PC-9 (cell line): ENCODE results near the gene RPS6KA6. TPM values are rescaled to one million over a fixed set of nuclear protein-coding genes. Genes with fewer than 3 reads are reported as not detected.

Source experiments
- BruUV-seq: library from RNA; stranded (reverse); fragments of 400-500 nt; replicated peaks from 2 replicates; lab custom pipeline; 2021; lab: Mats Ljungman, UMichigan
- CTCF ChIA-PET: fragments of 300-600 bp; sonication (Branson Sonifier 250); formaldehyde crosslinking; loops from one replicate; lab custom pipeline; 2022; ENCODE audit warnings: antibody characterized with exemption; lab: Charles Lee
- POLR2A ChIA-PET: fragments of 300-600 bp; sonication (Branson Sonifier 250); formaldehyde crosslinking; loops from one replicate; lab custom pipeline; 2022; ENCODE audit warnings: antibody characterized with exemption; ENCODE audit not compliant: unreplicated experiment; lab: Charles Lee
- DNase-seq, 2 experiments: peaks; one replicate each; pipeline versions ENCODE4 v3.0.0 to v3.0.0-alpha.2; 2015 to 2022; ENCODE audit warnings: mixed read lengths in 1 of 2
- H2AFZ ChIP-seq: fragments of 200-600 bp; sonication (generic); 2 replicates; pipeline ENCODE4 v1.8.1; 2017; ENCODE audit warnings: antibody characterized with exemption
- H3F3A ChIP-seq: fragments of 200-600 bp; sonication (generic); 2 replicates; pipeline ENCODE4 v1.8.1; 2017; ENCODE audit warnings: antibody characterized with exemption, mild to moderate bottlenecking, low read depth; ENCODE audit not compliant: insufficient read depth
- H3K27ac ChIP-seq: fragments of 200-600 bp; sonication (generic); 2 replicates; pipeline ENCODE4 v1.6.1; 2016; ENCODE audit warnings: mixed run types
- H3K27me3 ChIP-seq: fragments of 200-600 bp; sonication (generic); 2 replicates; pipeline ENCODE4 v1.6.1; 2016; ENCODE audit warnings: low read depth, mixed run types; ENCODE audit not compliant: insufficient read depth
- H3K36me3 ChIP-seq: fragments of 200-600 bp; sonication (generic); 2 replicates; pipeline ENCODE4 v1.6.1; 2016; ENCODE audit warnings: low read depth, mixed run types
- H3K4me1 ChIP-seq: fragments of 200-600 bp; sonication (generic); replicated peaks from 2 replicates; pipeline ENCODE4 v1.6.1; 2016; ENCODE audit warnings: mixed run types; ENCODE audit not compliant: insufficient read depth
- H3K4me2 ChIP-seq: fragments of 200-600 bp; sonication (generic); 2 replicates; pipeline ENCODE4 v1.6.1; 2017; ENCODE audit warnings: mixed run types
- H3K4me3 ChIP-seq: fragments of 200-600 bp; sonication (generic); 2 replicates; pipeline ENCODE4 v1.6.1; 2016; ENCODE audit warnings: mixed run types
- H3K79me2 ChIP-seq: fragments of 200-600 bp; sonication (generic); 2 replicates; pipeline ENCODE4 v1.6.1; 2017; ENCODE audit warnings: low read depth, mixed run types
- H3K9me2 ChIP-seq: fragments of 200-600 bp; sonication (generic); 2 replicates; pipeline ENCODE4 v1.8.1; 2017; ENCODE audit warnings: mild to moderate bottlenecking; ENCODE audit not compliant: insufficient read depth
- H3K9me3 ChIP-seq: fragments of 200-600 bp; sonication (generic); 2 replicates; pipeline ENCODE4 v1.8.1; 2016; ENCODE audit warnings: low read depth; ENCODE audit not compliant: insufficient read depth
- H4K20me1 ChIP-seq: fragments of 200-600 bp; sonication (generic); 2 replicates; pipeline ENCODE4 v1.8.1; 2017; ENCODE audit not compliant: insufficient read depth
- CTCF ChIP-seq: fragments of 200-600 bp; sonication (generic); conservative IDR thresholded peaks from 2 replicates; pipeline ENCODE4 v1.6.1; 2017; ENCODE audit warnings: mixed run types, antibody characterized with exemption, mild to moderate bottlenecking, moderate library complexity
- EZH2 ChIP-seq: fragments of 200-600 bp; sonication (generic); IDR thresholded peaks from 2 replicates; pipeline ENCODE4 v1.8.0; 2017; ENCODE audit warnings: antibody characterized with exemption, low read depth
- intact Hi-C: fragments of 100-400 bp; cut with micrococcal nuclease; formaldehyde crosslinking; loops from one replicate; pipeline ENCODE4 v1.10.0; 2022; ENCODE audit not compliant: unreplicated experiment
- total RNA-seq: library from RNA; stranded (reverse); gene quantifications from 2 replicates; pipeline ENCODE4 v1.2.3, GENCODE V29; 2021

Gene RPS6KA6
- total RNA-seq, 1 experiment from 2014 or later, result 6.5 TPM

DNA sequence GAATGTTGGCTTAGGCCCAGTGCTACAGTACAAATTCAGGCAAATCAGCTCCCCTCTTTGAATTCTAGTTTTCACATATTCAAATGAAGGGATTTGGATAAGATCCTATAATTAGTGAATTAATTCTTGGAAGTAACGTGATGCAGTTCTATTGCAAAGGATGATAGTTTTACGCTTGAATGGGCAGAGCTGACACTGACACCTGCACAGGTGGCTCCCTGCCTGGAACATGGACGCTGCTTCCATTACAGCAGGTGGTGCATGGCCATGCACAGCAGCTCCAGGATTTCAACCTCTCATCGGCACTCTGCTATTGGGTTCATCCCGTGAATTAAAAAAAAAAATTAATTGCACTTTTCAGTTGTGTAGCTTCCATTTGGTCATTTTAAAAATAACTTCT lies 28.4 kb upstream of the RPS6KA6 start:
- Histone ChIP-seq H3K36me3 (no peaks in the 10 kb centered on the region), H3F3A (no peaks in the 10 kb centered on the region), H3K9me2 (no peaks in the 10 kb centered on the region), H3K9me3 (no peaks in the 10 kb centered on the region), H3K4me2 (no peak overlapping the region), H3K4me3 (no peak overlapping the region), H3K27ac (no peak overlapping the region), H3K79me2 (no peaks in the 10 kb centered on the region), H3K27me3 (no peaks in the 10 kb centered on the region), H4K20me1 (no peaks in the 10 kb centered on the region), H2AFZ (no peak overlapping the region), H3K4me1 (no peaks in the 10 kb centered on the region)
- intact Hi-C loops, result no loop called here
- CTCF ChIA-PET, result interaction anchor here (0.7 kb wide), 1 partner anchor 93 kb away, joined by 3 read pairs; no protein-coding TSS in a partner anchor
- TF ChIP-seq CTCF (no peak), EZH2 (no peak)
- no peak for DNase-seq
- no TSS peak for BruUV-seq
- POLR2A ChIA-PET, result no interaction called here

- Histone ChIP-seq H3K36me3 (no peaks in the 10 kb centered on the region), H3K27me3 (no peaks in the 10 kb centered on the region), H3K4me3 (no peak overlapping the region), H3K4me1 (no peaks in the 10 kb centered on the region), H3K79me2 (no peaks in the 10 kb centered on the region), H3K27ac (no peak overlapping the region), H3K9me3 (no peaks in the 10 kb centered on the region), H3F3A (no peaks in the 10 kb centered on the region), H4K20me1 (no peaks in the 10 kb centered on the region), H3K4me2 (no peak overlapping the region), H2AFZ (no peak overlapping the region), H3K9me2 (no peaks in the 10 kb centered on the region)
- intact Hi-C loops, result no loop called here
- BruUV-seq, result no TSS peak
- TF ChIP-seq CTCF (no peak), EZH2 (no peak)
- POLR2A ChIA-PET, result no interaction called here
- DNase-seq, result no peak
- CTCF ChIA-PET, result no interaction called here
Measured at GRCh38 chrX:84205276-84205675, 17.3 kb upstream of the RPS6KA6 start.

DNA sequence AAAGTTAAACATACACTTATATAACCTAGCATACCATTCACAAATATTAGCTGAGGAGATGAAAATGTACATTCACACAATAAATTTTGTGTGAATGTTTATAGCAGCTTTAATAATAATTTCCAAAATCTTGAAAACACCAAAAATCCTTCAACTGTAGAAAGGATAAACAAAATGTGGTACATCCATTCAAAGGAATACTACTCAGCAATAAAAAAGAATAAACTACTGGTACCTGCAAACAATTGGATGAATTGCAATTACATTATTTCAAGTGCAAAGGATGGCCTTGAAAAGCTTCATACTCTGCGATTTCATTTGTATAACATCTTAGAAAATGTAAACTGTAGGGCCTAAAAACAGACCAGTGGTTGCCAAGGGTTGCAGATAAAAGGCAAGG lies 11.7 kb upstream of the RPS6KA6 start:
- H3K9me3 ChIP-seq, result no peaks in the 10 kb centered on the region
- H3K27me3 ChIP-seq, result no peaks in the 10 kb centered on the region
- H3K4me1 ChIP-seq, result no peaks in the 10 kb centered on the region
- no peak overlapping the region for H3K4me3 ChIP-seq
- no peak for TF ChIP-seq CTCF
- no peak for TF ChIP-seq EZH2
- no peak overlapping the region for H3K4me2 ChIP-seq
- H4K20me1 ChIP-seq, result no peaks in the 10 kb centered on the region
- no peak for DNase-seq
- BruUV-seq, result no TSS peak
- H3K27ac ChIP-seq, result no peak overlapping the region
- H2AFZ ChIP-seq, result no peak overlapping the region
- intact Hi-C loops, result no loop called here
- H3K9me2 ChIP-seq, result no peaks in the 10 kb centered on the region
- POLR2A ChIA-PET, result no interaction called here
- H3F3A ChIP-seq, result no peaks in the 10 kb centered on the region
- H3K79me2 ChIP-seq, result no peaks in the 10 kb centered on the region
- CTCF ChIA-PET, result no interaction called here
- no peaks in the 10 kb centered on the region for H3K36me3 ChIP-seq
